HepG2 (cell line): ENCODE measurements around the gene UCN. TPM values are rescaled to one million over a fixed set of nuclear protein-coding genes. Genes with fewer than 3 reads are reported as not detected.
A peak's percentile ranks its signal among the peaks of the same experiment; 100 is the strongest.

Experiments used
- ATAC-seq: fragments of 200-7000 bp; cut with Tn5 transposase; 3 replicates; pipeline ENCODE4 v1.9.1; 2020; ENCODE audit warnings: mild to moderate bottlenecking, moderate library complexity
- BruUV-seq: library from RNA; stranded (reverse); fragments of 400-500 nt; replicated peaks from 2 replicates; lab custom pipeline; 2021; lab: Mats Ljungman, UMichigan
- CTCF ChIA-PET: fragments of 300-600 bp; formaldehyde crosslinking; extraction: SDS; loops from one replicate; lab custom pipeline; 2021; ENCODE audit warnings: low total read pairs, inconsistent platforms, low intra/inter-chr PET ratio; lab: Yijun Ruan, JAX
- POLR2A ChIA-PET: fragments of 350-600 bp; sonication (Branson Sonifier 250); formaldehyde crosslinking; loops from one replicate; lab custom pipeline; 2020; ENCODE audit warnings: antibody characterized with exemption, inconsistent platforms; lab: Yijun Ruan, JAX
- DNase-seq: peaks from one replicate; pipeline ENCODE4 v3.0.0-alpha.2; 2015; ENCODE audit warnings: low spot score
- FAIRE-seq: peaks from 3 replicates; lab custom pipeline; 2011; peaks lifted over from hg19 to GRCh38; lab: Jason Lieb, UNC
- H2AFZ ChIP-seq: one replicate; pipeline ENCODE4 v1.6.1; 2011; ENCODE audit warnings: low read length, inconsistent platforms
- H3K27ac ChIP-seq: fragments of 300-600 bp; 3 replicates; pipeline ENCODE4 v1.8.0; 2011; ENCODE audit warnings: mixed run types, mild to moderate bottlenecking, mixed read lengths, low read length, inconsistent platforms; ENCODE audit not compliant: insufficient read depth; ENCODE audit errors: extremely low read length
- H3K27me3 ChIP-seq, 2 experiments: fragments of 200-600 bp in 1 of 2; 2 replicates in 1 of 2; 3 replicates in 1 of 2; pipeline versions ENCODE4 v1.6.0 to v1.8.0; 2011; ENCODE audit warnings: low read length in 2 of 2, mild to moderate bottlenecking in 2 of 2, moderate library complexity in 2 of 2, inconsistent platforms in 1 of 2; ENCODE audit not compliant: insufficient read depth in 2 of 2, control insufficient read depth in 1 of 2
- H3K36me3 ChIP-seq, 2 experiments: fragments of 200-600 bp in 1 of 2; replicated peaks in 1 of 2; 2 replicates in 1 of 2; 3 replicates in 1 of 2; pipeline versions ENCODE4 v1.5.1 to v1.8.0; 2011; ENCODE audit warnings: low read length in 2 of 2, inconsistent platforms in 1 of 2; ENCODE audit not compliant: insufficient read depth in 2 of 2, control insufficient read depth in 1 of 2
- H3K4me1 ChIP-seq: 2 replicates; pipeline ENCODE4 v1.5.1; 2012; ENCODE audit warnings: low read length, inconsistent platforms; ENCODE audit not compliant: insufficient read depth
- H3K4me2 ChIP-seq: 2 replicates; pipeline ENCODE4 v1.6.0; 2011; ENCODE audit warnings: low read depth, low read length, inconsistent platforms
- H3K4me3 ChIP-seq, 3 experiments: fragments of 200-600 bp in 1 of 3; sonication (generic), shearing (Covaris generic) in 1 of 3; replicated peaks in 1 of 3; 2 replicates each; pipeline ENCODE4 v1.5.1; 2011 to 2016; ENCODE audit warnings: low read length in 3 of 3, inconsistent platforms in 2 of 3, low read depth in 2 of 3, mild to moderate bottlenecking in 2 of 3, control low read depth in 1 of 3, mixed read lengths in 1 of 3; ENCODE audit not compliant: insufficient read depth in 1 of 3
- H3K79me2 ChIP-seq: one replicate; pipeline ENCODE4 v1.6.1; 2011; ENCODE audit warnings: low read length, inconsistent platforms; ENCODE audit not compliant: insufficient read depth
- H3K9ac ChIP-seq: 2 replicates; pipeline ENCODE4 v1.6.0; 2011; ENCODE audit warnings: mild to moderate bottlenecking, low read depth, low read length, inconsistent platforms; ENCODE audit not compliant: insufficient read depth
- H3K9me3 ChIP-seq: 2 replicates; pipeline ENCODE4 v1.5.1; 2012; ENCODE audit warnings: mild to moderate bottlenecking, low read length
- H4K20me1 ChIP-seq: 2 replicates; pipeline ENCODE4 v1.6.0; 2011; ENCODE audit warnings: inconsistent platforms, mild to moderate bottlenecking, low read length, moderate library complexity; ENCODE audit not compliant: insufficient read depth
- ARID4A ChIP-seq: sonication (generic); formaldehyde crosslinking; IDR thresholded peaks from 2 replicates; pipeline ENCODE4 v1.5.0; 2020; ENCODE audit warnings: mild to moderate bottlenecking, missing genetic modification reagents, borderline replicate concordance
- HNF4A ChIP-seq: sonication (generic); formaldehyde crosslinking; IDR thresholded peaks from 2 replicates; pipeline ENCODE4 v1.4.0; 2020; ENCODE audit warnings: missing genetic modification reagents
- MTF2 ChIP-seq: sonication (generic); formaldehyde crosslinking; IDR thresholded peaks from 2 replicates; pipeline ENCODE4 v1.5.0; 2020; ENCODE audit warnings: missing genetic modification reagents, borderline replicate concordance
- PATZ1 ChIP-seq: sonication (generic); formaldehyde crosslinking; IDR thresholded peaks from 2 replicates; pipeline ENCODE4 v1.4.0; 2020; ENCODE audit warnings: missing genetic modification reagents
- POLR2AphosphoS5 ChIP-seq: IDR thresholded peaks from 2 replicates; pipeline ENCODE4 v1.6.1; 2012; ENCODE audit warnings: low read depth, low read length
- YEATS2 ChIP-seq: sonication (generic); formaldehyde crosslinking; IDR thresholded peaks from 2 replicates; pipeline ENCODE4 v1.4.0; 2020; ENCODE audit warnings: missing genetic modification reagents, borderline replicate concordance
- ZNF121 ChIP-seq: sonication (generic); formaldehyde crosslinking; IDR thresholded peaks from 2 replicates; pipeline ENCODE4 v1.5.0; 2020; ENCODE audit warnings: mild to moderate bottlenecking, missing genetic modification reagents
- ZNF225 ChIP-seq: sonication (generic); formaldehyde crosslinking; IDR thresholded peaks from 2 replicates; pipeline ENCODE4 v1.4.0; 2020; ENCODE audit warnings: mild to moderate bottlenecking, missing genetic modification reagents
- ZNF644 ChIP-seq: IDR thresholded peaks from 2 replicates; pipeline ENCODE4 v1.6.1; 2016; ENCODE audit warnings: low read depth
- ZSCAN21 ChIP-seq: sonication (generic); formaldehyde crosslinking; IDR thresholded peaks from 2 replicates; pipeline ENCODE4 v1.8.0; 2022; ENCODE audit warnings: mild to moderate bottlenecking, missing genetic modification reagents, moderate library complexity, borderline replicate concordance
- WGBS: methylation state at CpG from one replicate; pipeline ENCODE4 v1.1.6; 2017; ENCODE audit warnings: low lambda C conversion rate; 5-methylcytosine and 5-hydroxymethylcytosine counted together
- in situ Hi-C: cut with HindIII; loops from 2 replicates; pipeline ENCODE4 v1.10.0; 2017; ENCODE audit warnings: low pct_unique_long_range_greater_than_20kb; ENCODE audit not compliant: extremely low pct_ligation_motif_present
- intact Hi-C: fragments of 100-400 bp; cut with micrococcal nuclease; formaldehyde crosslinking; loops from one replicate; pipeline ENCODE4 v1.10.0; 2022; ENCODE audit not compliant: unreplicated experiment
- polyA plus RNA-seq, 8 experiments: library from polyadenylated mRNA; depleted of rRNA in 3 of 8; stranded (reverse) in 7 of 8; unstranded in 1 of 8; fragments of >200 nt; fragmentation: Illumina TruSeq in 4 of 8; extraction: Trizol in 4 of 8; gene quantifications; 2 replicates each; pipeline versions ENCODE4 v1.2.1 to v1.2.3, GENCODE V29; 2011 to 2016; ENCODE audit warnings: low read depth in 4 of 8, missing spikeins in 1 of 8, mixed read lengths in 1 of 8; ENCODE audit not compliant: insufficient read depth in 1 of 8
- total RNA-seq, 5 experiments: library from RNA; depleted of rRNA; stranded (reverse); fragments of >200 nt; fragmentation: Illumina TruSeq; extraction: Trizol; gene quantifications; 2 replicates each; pipeline ENCODE4 v1.2.3, GENCODE V29; 2016; ENCODE audit warnings: low read depth in 1 of 5

Gene UCN
- total and polyA plus RNA-seq, 2 of the 13 experiments (the other 11 are each of a cell fraction or from before 2014, with no cell fraction given) = 1.2 to 2.3 TPM

- no peak for ATAC-seq
- Histone ChIP-seq H3K9me3 (no peaks in the 10 kb centered on the region), H3K27me3 (no peaks in the 10 kb centered on the region), H3K9ac (no peak overlapping the region), H2AFZ (no peak overlapping the region), H3K4me1 (peaks cover 31% of the 10 kb centered on the region), H3K4me3 (no peak overlapping the region), H4K20me1 (no peaks in the 10 kb centered on the region), H3K36me3 (peaks cover 0 to 2% of the 10 kb centered on the region in 2 experiments; a peak in 2 of 5 replicates), H3K4me2 (no peak overlapping the region), H3K79me2 (no peaks in the 10 kb centered on the region), H3K27ac (no peak overlapping the region)
- ChIA-PET CTCF (no interaction called here), POLR2A (interaction anchor here (1.2 to 1.6 kb wide), 2 partner anchors 11 to 57 kb away, joined by 3 to 6 read pairs; no protein-coding TSS in a partner anchor)
- TF ChIP-seq POLR2AphosphoS5 = 0 out of 2 replicates have a peak, but pooled peaks have one; percentile 13
- TF ChIP-seq ZNF225 (CRISPR knock-in tag) = no peak
- peak; percentile 74; the same call in 1 of the 2 replicates for TF ChIP-seq ZNF121 (CRISPR knock-in tag)
- WGBS = 88% methylated on average over 8 of the region's 8 CpGs
- FAIRE-seq = no peak
- in situ Hi-C loops = no loop called here
- intact Hi-C loops = no loop called here
- no TSS peak for BruUV-seq
- DNase-seq = no peak
Observed at GRCh38 chr2:27313882-27314645, 5.8 kb upstream of the UCN start.

- intact Hi-C loops (no loop called here), in situ Hi-C loops (no loop called here)
- H3K9me3 ChIP-seq = no peaks in the 10 kb centered on the region
- peak overlapping the region; percentile 13 for H3K27ac ChIP-seq
- no TSS peak for BruUV-seq
- ChIA-PET CTCF (no interaction called here), POLR2A (interaction anchor here (0.9 to 1.6 kb wide), 6 partner anchors 9 to 48 kb away, joined by 3 to 7 read pairs (median 5); partner anchors contain the start of genes GTF3C2 and MPV17)
- ATAC-seq (peak; percentile 51), DNase-seq (no peak), FAIRE-seq (peak; percentile 53)
- WGBS = 85% methylated on average over 3 of the region's 3 CpGs
- H3K4me2 ChIP-seq = peak overlapping the region; percentile 34
- peaks cover 0 to 2% of the 10 kb centered on the region in 2 experiments; a peak in 2 of 5 replicates for H3K36me3 ChIP-seq
- no peaks in the 10 kb centered on the region for H4K20me1 ChIP-seq
- H3K9ac ChIP-seq = no peak overlapping the region
- H3K4me3 ChIP-seq = peak overlapping the region in 1 of 3 experiments; percentile 3; a peak in 1 of 6 replicates
- no peaks in the 10 kb centered on the region for H3K79me2 ChIP-seq
- no peak overlapping the region for H2AFZ ChIP-seq
- H3K4me1 ChIP-seq = peaks cover 26% of the 10 kb centered on the region
- no peaks in the 10 kb centered on the region for H3K27me3 ChIP-seq
- TF ChIP-seq MTF2 (0 out of 2 replicates have a peak, but pooled peaks have one; percentile 33), ARID4A (CRISPR knock-in tag) (0 out of 2 replicates have a peak, but pooled peaks have one; percentile 34), PATZ1 (CRISPR knock-in tag) (0 out of 2 replicates have a peak, but pooled peaks have one; percentile 34), ZNF644 (no peak), YEATS2 (CRISPR knock-in tag) (no peak), ZSCAN21 (CRISPR knock-in tag) (no peak), HNF4A (CRISPR knock-in tag) (peak; percentile 68)
Observed at GRCh38 chr2:27312152-27312551, 3.9 kb upstream of the UCN start.
